Measurements from ENCODE around the gene VOPP1.

DNA sequence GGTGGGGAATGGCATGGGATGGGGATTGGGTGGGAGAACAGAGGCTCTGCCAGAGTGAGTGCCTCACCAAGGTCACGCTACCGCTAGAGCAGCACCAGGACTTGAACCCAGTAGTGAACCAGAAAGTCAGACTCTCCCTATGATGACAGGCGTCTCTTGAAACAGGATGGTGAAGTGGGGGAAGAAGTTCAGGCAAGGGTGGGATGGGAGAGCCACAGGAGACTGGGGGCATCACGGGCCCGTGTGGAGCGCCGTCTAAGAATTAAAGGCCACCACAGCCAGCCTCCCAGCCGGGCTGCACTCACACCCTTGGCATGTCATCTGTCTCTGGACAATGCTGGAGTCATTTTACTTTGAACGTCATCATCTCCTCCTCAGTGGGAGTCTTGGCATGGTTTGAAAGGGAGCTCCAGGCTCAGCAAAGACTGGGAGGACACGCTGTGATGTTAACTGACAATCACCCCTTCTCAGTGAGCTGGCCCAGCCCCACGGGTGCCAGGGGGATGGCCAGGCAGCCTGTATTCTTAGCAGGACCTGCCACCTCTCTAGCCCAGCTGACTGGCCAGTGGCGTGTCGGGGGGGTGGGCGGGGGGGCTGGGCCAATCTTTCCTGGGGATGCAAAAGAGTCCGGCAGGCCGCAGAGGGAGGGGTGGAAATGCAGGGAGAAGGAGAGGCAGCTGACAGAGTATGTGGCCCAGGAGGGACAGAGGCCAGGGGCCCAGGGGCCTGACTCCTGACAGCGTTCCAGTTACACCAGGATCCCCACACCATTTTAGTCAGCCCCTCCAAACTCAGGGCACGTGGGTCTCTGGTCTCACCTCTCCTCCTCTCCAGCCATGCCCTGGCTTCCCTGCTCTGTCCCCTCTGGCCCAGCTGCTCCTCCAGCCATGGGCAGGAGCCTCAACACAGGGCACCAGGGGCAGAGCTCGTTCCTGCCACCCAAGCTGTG is 96.2 kb downstream of the VOPP1 start:
- TF ChIP-seq ZNF274 (IDR thresholded peaks at IDR 0.05; ENCODE audit: low read depth, low read length) (no peak), YY1 (IDR thresholded peaks at IDR 0.05; ENCODE audit: insufficient read depth, insufficient read length) (no peak)

Data from NT2/D1 (cell line).